GM12878 (cell line): ENCODE measurements around the gene SYNPO. TPM values are rescaled to one million over a fixed set of nuclear protein-coding genes. Genes with fewer than 3 reads are reported as not detected.

Experiments used
- ATAC-seq: fragments of 200-7000 bp; cut with Tn5 transposase; 3 replicates; pipeline ENCODE4 v1.9.1; 2020; ENCODE audit warnings: mild to moderate bottlenecking, moderate library complexity
- BruUV-seq: library from RNA; stranded (reverse); fragments of 400-500 nt; replicated peaks from 2 replicates; lab custom pipeline; 2021; lab: Mats Ljungman, UMichigan
- CTCF ChIA-PET: fragments of 300-600 bp; sonication (Branson Sonifier 250); formaldehyde crosslinking; extraction: SDS; loops from one replicate; lab custom pipeline; 2021; ENCODE audit warnings: inconsistent platforms; lab: Yijun Ruan, JAX
- POLR2A ChIA-PET: fragments of 350-600 bp; formaldehyde crosslinking; extraction: SDS; loops from one replicate; lab custom pipeline; 2021; ENCODE audit warnings: inconsistent platforms; lab: Charles Lee
- RAD21 ChIA-PET: fragments of 300-600 bp; sonication (Branson Sonifier 250); formaldehyde crosslinking; loops from one replicate; lab custom pipeline; 2023; ENCODE audit warnings: antibody characterized with exemption; ENCODE audit not compliant: unreplicated experiment; lab: Charles Lee
- SMC1A ChIA-PET: fragments of 300-600 bp; sonication (Branson Sonifier 250); formaldehyde crosslinking; loops from one replicate; lab custom pipeline; 2023; ENCODE audit not compliant: unreplicated experiment, uncharacterized antibody; lab: Charles Lee
- DNase-seq: peaks from one replicate; pipeline ENCODE4 v3.0.0-alpha.2; 2011; ENCODE audit warnings: low read depth, low spot score
- FAIRE-seq: peaks from 3 replicates; lab custom pipeline; 2011; peaks lifted over from hg19 to GRCh38; lab: Jason Lieb, UNC
- H2AFZ ChIP-seq: 2 replicates; pipeline ENCODE4 v1.6.0; 2011; ENCODE audit warnings: low read depth, low read length, control low read depth; ENCODE audit not compliant: control insufficient read depth
- H3K27ac ChIP-seq: 2 replicates; pipeline ENCODE4 v1.5.1; 2011; ENCODE audit warnings: control low read depth; ENCODE audit not compliant: control insufficient read depth, insufficient read depth
- H3K27me3 ChIP-seq, 2 experiments: replicated peaks in 1 of 2; 2 replicates each; pipeline versions ENCODE4 v1.6.0 to v1.6.1; 2011; ENCODE audit warnings: low read length in 1 of 2; ENCODE audit not compliant: control insufficient read depth in 2 of 2, insufficient read depth in 2 of 2
- H3K36me3 ChIP-seq, 2 experiments: 2 replicates each; pipeline ENCODE4 v1.5.1; 2011; ENCODE audit warnings: low read length in 1 of 2; ENCODE audit not compliant: control insufficient read depth in 2 of 2, insufficient read depth in 2 of 2
- H3K4me1 ChIP-seq: 2 replicates; pipeline ENCODE4 v1.6.1; 2011; ENCODE audit warnings: mild to moderate bottlenecking, low read length, moderate library complexity, mixed read lengths; ENCODE audit not compliant: control insufficient read depth, insufficient read depth
- H3K4me2 ChIP-seq: 2 replicates; pipeline ENCODE4 v1.6.0; 2011; ENCODE audit warnings: control low read depth; ENCODE audit not compliant: control insufficient read depth, insufficient read depth
- H3K4me3 ChIP-seq: fragments of 200-600 bp; sonication (generic); 2 replicates; pipeline ENCODE4 v1.5.1; 2016
- H3K79me2 ChIP-seq: 2 replicates; pipeline ENCODE4 v1.6.0; 2011; ENCODE audit warnings: low read length; ENCODE audit not compliant: control insufficient read depth, insufficient read depth
- H3K9ac ChIP-seq: 2 replicates; pipeline ENCODE4 v1.8.0; 2011; ENCODE audit warnings: low read length, control low read depth, mixed read lengths; ENCODE audit not compliant: control insufficient read depth, insufficient read depth
- H3K9me3 ChIP-seq: replicated peaks from 3 replicates; pipeline ENCODE4 v1.5.1; 2011; ENCODE audit warnings: mild to moderate bottlenecking, low read length; ENCODE audit not compliant: control insufficient read depth, insufficient read depth
- H4K20me1 ChIP-seq: 2 replicates; pipeline ENCODE4 v1.6.0; 2011; ENCODE audit not compliant: control insufficient read depth, insufficient read depth
- IRF4 ChIP-seq: IDR thresholded peaks from 2 replicates; pipeline ENCODE4 v1.6.1; 2011; ENCODE audit warnings: low read depth, low read length
- KAT2A ChIP-seq: conservative IDR thresholded peaks from 2 replicates; pipeline ENCODE4 v1.6.1; 2011; ENCODE audit warnings: low read depth, low read length; ENCODE audit not compliant: control insufficient read depth
- MYB ChIP-seq: fragments of 150-350 bp; IDR thresholded peaks from 2 replicates; pipeline ENCODE4 v1.6.1; 2014; ENCODE audit warnings: mild to moderate bottlenecking, low read depth, low read length, borderline replicate concordance
- REST ChIP-seq: IDR thresholded peaks from 2 replicates; pipeline ENCODE4 v1.6.1; 2012; ENCODE audit warnings: mild to moderate bottlenecking, low read depth, low read length
- SKIL ChIP-seq: fragments of 450-650 bp; IDR thresholded peaks from 2 replicates; pipeline ENCODE4 v1.6.1; 2017; ENCODE audit warnings: mild to moderate bottlenecking, low read depth, inconsistent platforms; ENCODE audit not compliant: poor library complexity, severe bottlenecking
- SPI1 ChIP-seq: IDR thresholded peaks from 2 replicates; pipeline ENCODE4 v1.6.1; 2011; ENCODE audit warnings: low read depth, mild to moderate bottlenecking, low read length, moderate library complexity, borderline replicate concordance; ENCODE audit not compliant: insufficient read depth
- ZNF592 ChIP-seq: fragments of 450-650 bp; IDR thresholded peaks from 2 replicates; pipeline ENCODE4 v1.6.1; 2017; ENCODE audit warnings: mild to moderate bottlenecking, moderate library complexity
- WGBS: methylation state at CpG from one replicate; pipeline ENCODE4 v1.1.6; 2016; ENCODE audit warnings: low lambda C conversion rate; ENCODE audit not compliant: insufficient replicate concordance, insufficient coverage; ENCODE audit errors: missing lambda C conversion rate; 5-methylcytosine and 5-hydroxymethylcytosine counted together
- in situ Hi-C: fragments of 300-500 bp; cut with MboI; formaldehyde crosslinking; loops from 9 replicates; pipeline ENCODE4 v1.14.3; 2018; ENCODE audit warnings: mixed read lengths
- intact Hi-C: fragments of 100-400 bp; cut with micrococcal nuclease; formaldehyde crosslinking; loops from one replicate; pipeline ENCODE4 v1.14.2; 2022; ENCODE audit not compliant: unreplicated experiment
- polyA plus RNA-seq, 11 experiments: library from polyadenylated mRNA; depleted of rRNA in 4 of 11; unstranded in 6 of 11; stranded (reverse) in 5 of 11; fragments of >200 nt; fragmentation: Nextera tagmentation in 4 of 11; fragmentation: Illumina TruSeq in 1 of 11; extraction: Ambion mirVana in 4 of 11; extraction: Trizol in 1 of 11; gene quantifications; 1 replicate in 1 of 11; 2 replicates in 10 of 11; pipeline versions ENCODE4 v1.2.1 to v1.2.3, GENCODE V29; 2011 to 2016; ENCODE audit warnings: inconsistent platforms in 2 of 11, missing spikeins in 2 of 11, low read depth in 1 of 11
- total RNA-seq, 4 experiments: library from RNA; depleted of rRNA in 3 of 4; stranded (reverse); fragments of >200 nt in 3 of 4; fragmentation: Illumina TruSeq in 1 of 4; extraction: Trizol in 1 of 4; gene quantifications; 2 replicates each; pipeline versions ENCODE4 v1.2.1 to v1.2.3, GENCODE V29; 2013 to 2021

Gene SYNPO
- total and polyA plus RNA-seq, 10 of the 15 experiments (the other 5 are each of a cell fraction or from before 2014, with no cell fraction given) = 0.77 to 21.0 (median 3.9) TPM

- TF ChIP-seq SKIL = no peak
- TF ChIP-seq, all 136 proteins: peak for 3
Measured at GRCh38 chr5:150608991-150609390, 31.5 kb upstream of the SYNPO start (continued).

GRCh38 chr5:150609843-150610584 is 30.4 kb upstream of the SYNPO start:
- in situ Hi-C loops (no loop called here), intact Hi-C loops (no loop called here)
- Histone ChIP-seq H4K20me1 (no peaks in the 10 kb centered on the region), H3K4me3 (no peak overlapping the region), H2AFZ (no peak overlapping the region), H3K27ac (no peak overlapping the region), H3K79me2 (no peaks in the 10 kb centered on the region), H3K9ac (no peak overlapping the region), H3K36me3 (no peaks in the 10 kb centered on the region), H3K27me3 (no peaks in the 10 kb centered on the region; a peak in 1 of 4 replicates), H3K4me1 (no peaks in the 10 kb centered on the region), H3K9me3 (no peaks in the 10 kb centered on the region), H3K4me2 (no peak overlapping the region)
- ChIA-PET SMC1A (interaction anchor here (0.6 to 1.1 kb wide), 2 partner anchors 16 to 50 kb away, joined by 3 read pairs; no protein-coding TSS in a partner anchor), RAD21 (no interaction called here), CTCF (interaction anchor here (0.9 to 2.4 kb wide), 4 partner anchors 13 to 160 kb away, joined by 3 to 7 read pairs (median 4); no protein-coding TSS in a partner anchor), POLR2A (interaction anchor here (1.0 kb wide), 1 partner anchor 16 kb away, joined by 3 read pairs; no protein-coding TSS in a partner anchor)
- FAIRE-seq = no peak
- DNase-seq = no peak
- BruUV-seq = no TSS peak
- WGBS = 32% methylated on average over 7 of the region's 7 CpGs
- peak; percentile 42 for ATAC-seq
- TF ChIP-seq KAT2A = no peak
- TF ChIP-seq SPI1 = no peak
- TF ChIP-seq ZNF592 = no peak
- TF ChIP-seq REST = no peak
- no peak for TF ChIP-seq SKIL
- TF ChIP-seq MYB = no peak
- TF ChIP-seq IRF4 = no peak
